ENCODE data around the gene PPP1R1A.

Gene PPP1R1A

GRCh38 chr12:54569995-54570528, 18.4 kb downstream of the PPP1R1A start:
- DNase-seq: no peak

- DNase-seq: no peak
Measured at GRCh38 chr12:54569072-54569471, 19.4 kb downstream of the PPP1R1A start.

- DNase-seq: no peak
Measured at GRCh38 chr12:54566792-54567191, 21.7 kb downstream of the PPP1R1A start.

DNA sequence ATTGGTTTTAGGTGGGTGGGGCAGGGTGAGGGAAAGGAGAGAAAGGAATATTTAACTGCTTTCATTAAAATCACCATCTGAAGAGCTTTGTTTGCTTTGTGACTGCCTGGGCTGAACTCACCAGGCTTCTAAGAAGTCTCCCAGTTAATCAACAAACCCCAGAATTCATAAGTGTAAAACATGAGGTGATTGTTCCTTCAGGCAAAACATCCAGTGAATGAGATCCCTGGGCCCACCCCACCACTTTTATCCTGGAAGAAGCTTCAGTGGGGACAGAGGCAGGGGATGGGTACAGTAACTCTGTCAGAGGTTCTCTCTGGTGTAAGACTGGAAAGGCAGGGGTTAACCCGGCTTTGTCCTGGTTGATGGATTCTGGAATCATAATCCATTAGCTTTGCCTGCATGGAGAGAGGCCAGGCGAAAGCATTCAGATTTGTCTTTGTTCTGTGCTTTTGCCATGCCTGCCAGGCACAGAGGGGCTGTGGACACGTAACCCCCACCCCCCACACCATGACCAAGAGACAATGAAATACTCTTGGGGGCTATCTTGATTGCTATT, 22.4 kb downstream of the PPP1R1A start:
- no peak for DNase-seq

DNA sequence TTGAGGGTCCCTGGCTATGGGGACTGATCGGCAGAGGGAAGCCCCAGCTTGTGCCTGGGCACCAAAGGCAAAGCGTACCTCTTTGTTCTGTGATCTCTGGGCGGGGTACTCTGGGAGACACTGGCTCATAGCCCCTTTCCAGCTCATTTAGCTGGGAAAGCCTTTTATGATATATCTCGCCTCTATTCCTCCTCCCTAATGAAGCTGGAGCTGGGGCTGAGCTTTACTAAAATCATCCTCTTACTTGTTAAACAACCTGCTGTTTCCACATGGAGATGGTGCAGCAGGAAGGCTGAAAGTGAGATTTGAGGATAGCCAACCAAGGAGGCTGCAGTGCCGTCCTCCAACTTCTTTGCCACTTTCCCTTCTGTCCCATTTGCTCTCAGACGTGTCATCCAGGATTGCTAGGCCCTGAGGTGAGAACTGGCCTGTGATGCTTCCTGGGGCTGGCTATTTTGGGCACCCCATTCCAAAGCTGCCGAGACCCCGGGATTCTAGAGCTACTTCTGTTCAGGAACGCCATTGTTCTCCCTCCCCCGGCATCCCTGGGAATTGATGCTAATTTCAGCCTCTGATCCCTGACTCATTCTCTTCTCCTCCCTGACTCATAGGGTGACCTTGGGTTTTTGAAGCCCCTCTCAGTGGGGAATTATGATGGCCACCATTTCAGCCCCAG, 23.0 kb downstream of the PPP1R1A start:
- DNase-seq: no peak

DNA sequence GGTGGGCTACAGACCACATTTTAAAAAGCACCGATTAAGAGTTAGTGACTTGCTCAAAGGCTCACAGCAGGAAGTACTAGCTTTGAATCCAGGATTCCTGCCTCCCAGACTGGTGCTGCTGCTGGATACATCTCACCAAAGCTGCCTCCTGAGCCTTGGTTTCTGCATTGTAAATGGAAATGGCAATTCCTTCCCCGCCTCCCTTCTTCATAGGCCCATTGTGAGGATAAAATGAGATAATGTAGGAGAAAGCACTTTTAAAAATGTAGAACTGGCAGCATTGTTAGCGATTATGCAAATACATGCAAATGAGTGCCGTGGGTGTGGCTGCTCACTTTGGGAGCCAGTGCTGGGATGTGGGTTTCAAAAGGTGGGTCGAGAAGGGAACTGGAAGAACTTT, 23.7 kb downstream of the PPP1R1A start:
- DNase-seq: no peak

- no peak for DNase-seq
Measured at GRCh38 chr12:54563787-54564186, 24.7 kb downstream of the PPP1R1A start.

- no peak for DNase-seq
Measured at GRCh38 chr12:54562750-54563356, 25.6 kb downstream of the PPP1R1A start.

GRCh38 chr12:54561164-54561563, 27.3 kb downstream of the PPP1R1A start:
- no peak for DNase-seq

- peak; percentile 82 for DNase-seq
Measured at GRCh38 chr12:54560374-54560858, 28.0 kb downstream of the PPP1R1A start.

DNA sequence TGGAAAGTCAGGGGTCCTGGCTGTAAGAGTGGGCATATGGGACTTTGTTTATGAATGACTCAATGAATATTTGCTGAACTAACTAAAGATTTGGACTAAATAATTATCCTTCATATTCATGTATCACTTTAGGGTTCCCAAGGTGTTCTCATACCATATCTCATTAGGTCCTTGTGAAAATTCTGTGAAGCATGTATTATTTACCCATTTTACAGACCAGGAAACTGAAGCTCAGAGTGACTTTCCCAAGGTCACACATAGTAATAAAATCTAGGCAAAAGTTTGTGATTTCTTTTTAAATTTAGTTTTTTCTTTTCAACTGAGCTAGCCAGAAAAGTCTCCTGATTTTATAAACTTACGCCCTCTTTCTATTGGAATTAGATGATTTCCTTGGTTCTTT, 29.7 kb downstream of the PPP1R1A start:
- no peak for DNase-seq

- DNase-seq: no peak
Measured at GRCh38 chr12:54558311-54558710, 30.1 kb downstream of the PPP1R1A start.

GRCh38 chr12:54555670-54556257, 32.7 kb downstream of the PPP1R1A start:
- no peak for DNase-seq

GRCh38 chr12:54549774-54550451, 38.5 kb downstream of the PPP1R1A start:
- no peak for DNase-seq

DNA sequence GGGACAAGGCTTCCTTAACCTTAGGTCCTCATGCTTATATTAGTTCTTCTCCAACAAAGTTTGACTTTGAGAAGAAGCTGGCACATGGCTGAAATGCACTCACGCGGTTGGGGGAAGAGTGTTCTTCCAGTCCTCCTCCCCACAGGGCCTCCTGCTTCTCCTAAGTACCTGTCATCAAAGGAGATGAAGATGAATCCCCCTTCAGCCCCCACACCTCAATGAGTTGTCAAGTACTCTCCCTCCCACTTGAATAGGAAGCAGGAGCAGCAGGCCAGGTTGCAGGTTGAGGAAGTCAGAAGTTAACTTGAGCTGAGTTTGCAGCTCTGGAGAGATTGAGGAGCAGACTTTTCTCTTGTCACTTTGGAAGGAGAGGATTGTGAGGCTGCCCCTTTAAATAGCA, 41.9 kb downstream of the PPP1R1A start:
- no peak for DNase-seq

GRCh38 chr12:54544743-54545142, 43.7 kb downstream of the PPP1R1A start:
- DNase-seq: no peak

GRCh38 chr12:54543526-54543925, 44.9 kb downstream of the PPP1R1A start:
- no peak for DNase-seq

- DNase-seq: no peak
Measured at GRCh38 chr12:54541751-54542290, 46.6 kb downstream of the PPP1R1A start.

DNA sequence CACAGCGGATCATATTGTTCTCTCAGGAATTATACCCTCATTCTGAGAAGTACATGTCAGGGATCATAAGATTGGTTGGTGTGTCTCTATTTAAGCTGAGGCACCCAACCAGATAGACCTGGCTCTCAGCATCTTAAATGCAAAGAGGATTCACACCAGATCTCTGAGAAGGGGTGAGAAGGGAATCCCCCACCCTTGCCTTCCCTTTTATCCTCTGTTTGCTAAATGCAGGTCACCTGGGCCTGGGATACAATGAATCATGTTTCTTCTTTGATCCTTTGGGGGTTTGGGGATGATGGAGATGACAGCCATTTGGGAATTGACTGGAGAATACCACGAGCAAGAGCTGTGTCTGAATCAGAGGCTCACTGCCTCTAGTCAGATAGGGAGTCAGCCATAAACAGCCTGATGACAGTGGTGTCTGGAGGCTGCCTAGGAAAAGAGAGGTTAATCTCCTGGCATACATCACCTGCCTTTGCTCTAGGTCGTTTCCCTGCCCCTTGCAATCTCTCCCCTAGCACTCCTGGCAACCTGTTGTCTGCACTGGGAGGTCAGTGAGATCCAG, 50.2 kb downstream of the PPP1R1A start:
- no peak for DNase-seq

- DNase-seq: no peak
Measured at GRCh38 chr12:54535474-54535873, 53.0 kb downstream of the PPP1R1A start.

GRCh38 chr12:54529581-54529980, 58.9 kb downstream of the PPP1R1A start:
- DNase-seq: no peak
